ENCODE results near the gene MSRB1.
A peak's percentile ranks its signal among the peaks of the same experiment; 100 is the strongest.
"Not testable (repeated sequence)": the region's sequence is repeated elsewhere in the genome, so short reads cannot be mapped to it uniquely, and the experiment has no call there.

The MSRB1 gene

GRCh38 chr16:1978476-1979120, 35.6 kb upstream of the MSRB1 start:
- DNase-seq (ENCODE audit: low read depth in 3 of 3), result no peak

- no peak for DNase-seq (ENCODE audit: low read depth in 3 of 3)
Observed at GRCh38 chr16:1977875-1978268, 34.9 kb upstream of the MSRB1 start.

- DNase-seq (ENCODE audit: low read depth in 3 of 3), result no peak
Observed at GRCh38 chr16:1976951-1977874, 34.2 kb upstream of the MSRB1 start.

GRCh38 chr16:1976216-1976520, 33.2 kb upstream of the MSRB1 start:
- no peak for DNase-seq (ENCODE audit: low read depth in 3 of 3)

DNA sequence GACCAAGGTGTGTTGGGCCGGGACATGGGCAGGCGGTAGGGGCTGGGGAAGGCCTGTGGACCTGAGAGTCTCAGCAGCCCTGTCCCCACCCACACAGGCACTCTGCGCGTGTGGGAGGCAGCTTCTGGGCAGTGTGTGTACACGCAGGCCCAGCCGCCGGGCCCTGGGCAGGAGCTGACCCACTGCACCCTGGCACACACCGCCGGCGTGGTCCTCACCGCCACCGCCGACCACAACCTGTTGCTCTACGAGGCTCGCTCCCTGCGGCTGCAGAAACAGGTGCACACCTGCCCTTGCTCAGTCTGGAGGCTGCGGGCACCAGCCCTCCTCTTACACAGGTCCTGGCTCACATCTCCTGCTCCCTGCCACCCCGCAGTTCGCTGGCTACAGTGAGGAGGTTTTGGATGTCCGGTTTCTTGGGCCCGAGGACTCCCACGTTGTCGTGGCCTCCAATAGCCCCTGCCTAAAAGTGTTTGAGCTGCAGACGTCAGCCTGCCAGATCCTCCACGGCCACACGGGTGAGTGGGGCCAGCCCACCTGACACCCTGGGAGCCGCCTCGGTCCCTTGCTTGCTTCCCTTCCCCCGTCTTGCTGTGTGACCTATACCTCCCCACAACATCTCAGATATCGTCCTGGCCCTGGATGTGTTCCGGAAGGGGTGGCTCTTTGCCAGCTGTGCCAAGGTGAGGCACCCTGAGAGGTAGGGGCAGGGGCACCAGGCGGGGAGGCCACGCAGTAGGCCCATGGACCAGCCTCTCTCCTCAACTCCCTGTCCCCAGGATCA, 32.6 kb upstream of the MSRB1 start:
- no peak for DNase-seq (ENCODE audit: low read depth in 3 of 3)

DNA sequence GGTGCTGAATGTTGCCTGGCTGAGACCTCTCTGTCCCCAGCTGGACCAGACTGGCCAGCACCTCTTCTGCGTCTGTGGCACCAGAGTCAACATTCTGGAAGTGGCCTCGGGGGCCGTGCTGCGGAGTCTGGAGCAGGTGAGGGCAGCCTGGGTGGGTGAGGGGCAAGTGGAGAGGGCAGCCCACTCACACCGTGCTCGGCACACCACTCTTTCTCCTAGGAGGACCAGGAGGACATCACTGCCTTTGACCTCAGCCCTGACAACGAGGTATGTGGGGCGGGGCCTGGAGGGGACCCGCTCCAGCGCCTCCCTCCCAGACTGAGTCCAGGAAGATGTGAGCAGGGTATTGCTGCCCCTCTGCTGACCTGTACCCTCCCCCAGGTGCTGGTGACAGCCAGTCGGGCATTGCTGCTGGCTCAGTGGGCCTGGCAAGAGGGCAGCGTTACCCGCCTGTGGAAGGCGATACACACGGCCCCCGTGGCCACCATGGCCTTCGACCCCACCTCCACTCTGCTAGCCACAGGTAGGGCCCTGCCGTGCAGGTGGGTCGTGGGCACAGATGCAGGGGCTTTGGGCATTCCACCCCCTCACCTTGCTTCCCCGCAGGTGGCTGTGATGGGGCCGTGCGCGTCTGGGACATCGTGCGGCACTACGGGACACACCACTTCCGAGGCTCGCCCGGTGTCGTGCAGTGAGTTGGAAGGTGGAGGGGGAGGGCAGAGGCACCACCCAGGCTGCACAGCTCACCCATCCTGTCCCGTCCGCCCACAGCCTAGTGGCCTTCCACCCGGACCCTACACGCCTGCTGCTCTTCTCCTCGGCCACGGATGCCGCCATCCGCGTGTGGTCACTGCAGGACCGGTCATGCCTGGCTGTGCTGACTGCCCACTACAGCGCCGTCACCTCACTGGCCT, 31.4 kb upstream of the MSRB1 start:
- no peak for DNase-seq (ENCODE audit: low read depth in 3 of 3)

DNA sequence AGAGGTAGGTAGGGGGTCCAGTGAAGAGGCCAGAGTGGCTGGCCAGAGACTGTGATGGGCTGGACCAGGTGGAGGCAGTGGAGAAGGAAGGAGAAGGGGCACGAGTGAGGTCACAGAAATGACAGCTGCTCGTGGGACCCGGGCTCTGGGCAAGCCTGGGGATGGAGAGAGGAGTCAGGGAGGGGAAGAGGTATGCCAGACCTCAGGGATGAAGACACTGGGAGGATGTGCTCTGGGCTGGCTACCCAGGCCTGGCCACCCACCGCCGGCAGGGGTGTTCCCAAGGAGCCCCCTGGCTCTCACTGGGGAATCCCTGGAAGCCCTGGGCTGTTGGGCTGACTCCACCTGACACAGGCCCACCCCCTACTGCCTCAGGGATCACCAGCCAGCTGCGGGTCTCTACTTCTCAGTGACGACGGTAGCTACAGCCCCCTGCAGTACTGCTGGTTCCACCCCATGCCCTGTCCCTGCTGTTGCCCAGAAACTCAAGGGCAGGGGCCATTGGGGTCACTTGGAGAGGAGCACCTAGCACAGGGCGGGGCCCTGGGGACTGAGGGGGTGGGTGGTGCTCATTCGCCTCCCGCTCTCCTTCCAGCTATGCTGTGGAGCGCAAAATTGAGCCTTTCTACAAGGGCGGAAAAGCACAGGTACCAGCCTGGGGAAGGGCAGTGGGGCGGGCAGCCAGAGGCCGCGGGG, 30.6 kb upstream of the MSRB1 start:
- DNase-seq (ENCODE audit: low read depth in 3 of 3), result no peak

- no peak for DNase-seq (ENCODE audit: low read depth in 3 of 3)
Observed at GRCh38 chr16:1972490-1972877, 29.5 kb upstream of the MSRB1 start.

- DNase-seq (ENCODE audit: low read depth in 3 of 3), result peak; percentile 92 to 96 (median 93)
Observed at GRCh38 chr16:1971796-1972489, 28.9 kb upstream of the MSRB1 start, which contains the start of gene TBL3. TBL3 (plus strand) TSS chr16:1972053; CDS start chr16:1972165, 112 bp downstream.

- no peak for DNase-seq (ENCODE audit: low read depth in 3 of 3)
Observed at GRCh38 chr16:1968146-1968953, 25.4 kb upstream of the MSRB1 start.

DNA sequence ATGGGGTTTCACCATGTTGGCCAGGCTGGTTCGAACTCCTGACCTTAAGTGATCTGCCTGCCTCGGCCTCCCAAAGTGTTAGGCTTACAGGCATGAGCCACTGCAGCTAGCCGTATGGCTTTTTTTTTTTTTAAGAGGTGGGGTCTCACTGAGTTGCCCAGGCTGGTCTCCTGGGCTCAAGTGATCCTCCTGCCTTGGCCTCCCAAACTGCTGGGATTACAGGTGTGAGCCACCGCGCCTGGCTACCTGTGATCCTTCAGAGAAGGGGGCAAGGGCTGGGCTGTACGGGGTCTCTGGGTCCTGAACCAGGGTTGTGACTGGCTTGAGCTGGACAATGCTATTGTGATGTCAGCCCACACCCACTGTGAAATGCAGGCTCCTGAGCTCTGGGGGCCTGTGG, 23.5 kb upstream of the MSRB1 start, which contains the start of gene RNF151:
RNF151 (plus strand) TSS at position 397 of the 400 bp plus-strand sequence. CDS start 26 bp downstream, outside the sequence.
- no peak for DNase-seq (ENCODE audit: low read depth in 3 of 3)

DNA sequence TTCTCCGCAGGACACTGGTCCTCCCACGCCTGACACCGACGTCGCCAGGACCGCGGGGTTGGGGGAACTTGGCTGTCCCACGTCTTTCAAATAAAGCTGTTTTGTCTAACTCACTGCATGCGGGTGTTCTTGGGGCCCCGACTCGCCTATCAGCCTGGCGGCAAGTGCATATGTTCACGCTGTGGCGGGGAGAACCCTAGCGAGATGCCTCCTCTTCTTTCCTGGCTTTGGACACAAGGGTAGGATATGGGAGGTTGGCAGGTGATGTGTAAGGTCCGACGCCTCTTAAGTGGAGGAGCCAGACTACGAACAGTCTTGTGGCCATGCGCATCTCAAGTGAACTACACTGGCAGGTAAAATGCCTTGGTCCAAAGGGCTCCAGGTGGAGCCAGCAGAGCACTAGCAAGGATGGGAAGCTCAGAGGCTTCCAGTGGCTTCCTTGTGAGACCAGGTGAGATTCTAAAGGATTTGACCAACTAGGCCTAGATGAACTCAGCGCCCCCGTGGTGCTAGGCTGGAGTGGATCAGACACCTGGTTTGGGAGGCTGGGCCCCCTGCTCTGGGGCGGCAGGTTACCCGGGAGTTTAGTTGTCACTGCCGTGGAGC, 22.5 kb upstream of the MSRB1 start:
- DNase-seq (ENCODE audit: low read depth in 3 of 3), result no peak

- DNase-seq (ENCODE audit: low read depth in 3 of 3), result peak; percentile 96 to 99 (median 97)
Observed at GRCh38 chr16:1964506-1965395, 21.8 kb upstream of the MSRB1 start, which contains the start of gene RPS2. RPS2 (minus strand) TSS chr16:1964826; CDS start chr16:1964625, 201 bp downstream.

DNA sequence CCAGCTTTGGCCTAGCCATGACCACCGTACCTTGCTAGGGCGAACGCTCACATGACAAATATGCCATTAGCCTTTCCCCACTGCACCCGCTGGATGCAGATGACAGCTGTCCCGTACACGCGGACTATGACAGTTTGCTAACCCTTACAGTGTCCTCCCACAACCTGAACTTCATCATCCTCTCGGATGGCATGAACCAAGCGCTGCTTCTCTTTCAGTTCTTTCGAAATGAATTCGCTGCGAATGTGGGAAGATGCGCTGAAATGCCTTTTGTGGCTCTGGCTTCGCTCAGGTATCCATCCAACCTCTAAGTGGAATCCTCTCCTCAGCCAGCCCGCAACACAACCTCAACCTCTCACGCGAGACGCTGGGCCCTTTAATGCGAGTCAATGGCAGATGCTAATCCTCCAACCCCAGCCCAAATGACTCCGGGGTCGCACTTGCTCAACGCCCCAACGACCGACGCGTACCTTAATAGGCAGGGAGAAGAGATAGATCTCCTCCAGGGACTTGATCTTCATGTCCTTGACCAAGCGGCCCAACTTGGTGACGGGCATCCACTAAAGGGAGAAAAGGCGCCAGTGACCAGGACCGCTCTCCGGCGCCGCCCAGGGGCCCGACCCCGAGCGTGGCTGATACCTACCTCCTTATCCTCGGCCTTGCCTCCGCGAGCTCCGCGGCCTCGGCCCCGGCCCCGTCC, 21.0 kb upstream of the MSRB1 start:
- peak in 1 of 3 experiments; percentile 42 for DNase-seq (ENCODE audit: low read depth in 3 of 3)

DNA sequence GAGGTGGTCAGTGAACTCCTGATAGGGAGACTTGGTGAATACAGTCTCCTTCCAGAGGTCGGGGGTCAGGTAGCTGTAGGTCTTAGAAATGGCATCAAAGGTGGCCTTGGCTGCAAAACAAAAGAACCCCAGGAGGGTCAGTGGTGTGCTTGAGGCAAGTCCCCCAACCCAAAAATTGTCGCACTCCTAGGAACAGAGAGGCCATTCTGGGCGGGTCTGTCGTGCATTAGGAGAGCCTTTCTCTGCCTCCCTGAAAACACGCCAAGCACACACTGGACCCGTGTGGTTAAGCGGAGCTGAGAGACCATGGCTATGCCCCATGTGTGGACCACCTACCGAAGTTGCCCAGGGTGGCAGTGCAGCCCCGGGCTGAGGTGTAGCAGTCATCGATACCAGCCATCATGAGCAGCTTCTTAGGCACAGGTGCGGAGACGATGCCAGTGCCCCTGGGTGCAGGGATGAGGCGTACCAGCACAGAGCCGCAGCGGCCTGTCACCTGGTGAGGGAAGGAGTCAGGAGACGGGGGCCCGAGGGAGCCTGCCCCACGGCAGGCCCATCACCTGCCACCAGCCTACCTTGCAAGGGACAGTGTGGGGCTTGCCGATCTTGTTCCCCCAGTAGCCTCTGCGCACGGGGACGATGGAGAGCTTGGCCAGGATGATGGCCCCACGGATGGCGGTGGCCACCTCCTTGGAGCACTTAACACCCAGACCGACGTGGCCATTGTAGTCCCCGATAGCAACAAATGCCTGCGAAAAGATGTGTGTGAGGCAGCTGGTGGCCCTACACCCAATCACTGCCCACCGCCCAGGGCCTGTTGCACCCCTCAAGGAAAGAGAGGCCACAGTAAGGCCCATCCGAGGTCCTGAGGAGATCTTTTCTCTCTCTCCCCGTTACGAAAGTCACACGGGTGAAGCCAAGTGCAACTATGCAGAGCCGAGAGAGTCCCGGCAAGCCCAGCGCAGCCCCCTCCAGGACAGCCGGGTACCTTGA, 19.5 kb upstream of the MSRB1 start:
- DNase-seq (ENCODE audit: low read depth in 3 of 3), result not testable (repeated sequence)

- DNase-seq (ENCODE audit: low read depth in 3 of 3), result no peak
Observed at GRCh38 chr16:1961651-1962067, 18.7 kb upstream of the MSRB1 start.
